Kidney (tissue), 14 donors: ENCODE results near the gene NACA2. TPM values are rescaled to one million over a fixed set of nuclear protein-coding genes. Genes with fewer than 3 reads are reported as not detected.
"Not testable (repeated sequence)": the region's sequence is repeated elsewhere in the genome, so short reads cannot be mapped to it uniquely, and the experiment has no call there.

Experiments used
- DNase-seq, 5 donors: peaks; one replicate each; pipeline ENCODE4 v3.0.0-alpha.2; 2013 to 2020
- FAIRE-seq: peaks from 2 replicates; lab custom pipeline; 2012; peaks lifted over from hg19 to GRCh38; lab: Jason Lieb, UNC
- H3K27ac ChIP-seq, 2 donors: one replicate each; pipeline ENCODE4 v1.7.0; 2013; ENCODE audit warnings: low read depth in 2 of 2, low read length in 2 of 2, inconsistent platforms in 1 of 2
- H3K27me3 ChIP-seq: one replicate; pipeline ENCODE4 v1.7.1; 2013; ENCODE audit warnings: low read length, inconsistent platforms; ENCODE audit not compliant: control insufficient read depth, insufficient read depth
- H3K36me3 ChIP-seq, 3 donors: one replicate each; pipeline versions ENCODE4 v1.7.0 to v1.7.1; 2013; ENCODE audit warnings: low read length in 3 of 3, control low read depth in 1 of 3, inconsistent platforms in 1 of 3; ENCODE audit not compliant: insufficient read depth in 3 of 3, control insufficient read depth in 2 of 3
- H3K4me1 ChIP-seq, 3 donors: one replicate each; pipeline versions ENCODE4 v1.7.0 to v1.7.1; 2013; ENCODE audit warnings: low read length in 3 of 3, inconsistent platforms in 1 of 3, low read depth in 1 of 3; ENCODE audit not compliant: control insufficient read depth in 2 of 3, insufficient read depth in 2 of 3
- H3K4me3 ChIP-seq, 3 donors: one replicate each; pipeline versions ENCODE4 v1.7.0 to v1.8.1; 2013; ENCODE audit warnings: low read length in 3 of 3, control low read depth in 1 of 3, inconsistent platforms in 1 of 3
- H3K9ac ChIP-seq, 3 donors: one replicate each; pipeline versions ENCODE4 v1.7.0 to v1.7.1; 2013; ENCODE audit warnings: low read length in 3 of 3, control low read depth in 1 of 3, inconsistent platforms in 1 of 3
- H3K9me3 ChIP-seq, 3 donors: one replicate each; pipeline versions ENCODE4 v1.7.0 to v1.7.1; 2013; ENCODE audit warnings: low read length in 3 of 3, control low read depth in 1 of 3, inconsistent platforms in 1 of 3; ENCODE audit not compliant: control insufficient read depth in 2 of 3, insufficient read depth in 1 of 3
- intact Hi-C: fragments of 100-400 bp; cut with DNase I; formaldehyde crosslinking; loops from one replicate; pipeline ENCODE4 v1.11.1; 2022
- polyA plus RNA-seq: library from polyadenylated mRNA; stranded (reverse); fragments of 350-450 nt; fragmentation: Illumina TruSeq; extraction: RNeasy Lipid Tissue Mini Kit (QIAGEN cat#74804); gene quantifications from one replicate; pipeline ENCODE4 v1.2.3, GENCODE V29; 2014; ENCODE audit warnings: low read depth, low replicate concordance; ENCODE audit not compliant: insufficient read depth
- total RNA-seq: library from RNA; stranded (reverse); fragmentation: NEBNext Ultra II Directional; extraction: Animal tissue kit (Norgen Biotek cat#: 25700); gene quantifications from one replicate; pipeline ENCODE4 v1.2.1, GENCODE V29; 2021
- TF ChIP-seq, protein P1 (sequence below): IDR thresholded peaks from 3 replicates; pipeline ENCODE4 v1.5.1; 2012; ENCODE audit warnings: mild to moderate bottlenecking, moderate library complexity, borderline replicate concordance; ENCODE audit not compliant: insufficient read depth; ENCODE audit errors: extremely low read depth
- donor health status: control.
- donor health status: control.
- donor health status: control.
- donor health status: control.
- donor health status: control.
- donor health status: DM: yes; HTN: yes; CAD: no.
- donor health status: Normal renal cell carcinoma (clear cell type).

Gene NACA2
- total and polyA plus RNA-seq, 2 donors from 2014 or later = not detected

GRCh38 chr17:61570118-61570517 is 20.9 kb downstream of the NACA2 start:
- Histone ChIP-seq H3K27me3 (no peaks in the 10 kb centered on the region), H3K9ac (no peak overlapping the region), H3K36me3 (no peaks in the 10 kb centered on the region), H3K4me3 (no peak overlapping the region), H3K4me1 (no peaks in the 10 kb centered on the region), H3K27ac (no peak overlapping the region), H3K9me3 (peaks cover 0 to 11% (median 0%) of the 10 kb centered on the region in 3 donors)
- intact Hi-C loops = no loop called here
- no peak for FAIRE-seq
- no peak for DNase-seq
- TF ChIP-seq, protein P1, sequence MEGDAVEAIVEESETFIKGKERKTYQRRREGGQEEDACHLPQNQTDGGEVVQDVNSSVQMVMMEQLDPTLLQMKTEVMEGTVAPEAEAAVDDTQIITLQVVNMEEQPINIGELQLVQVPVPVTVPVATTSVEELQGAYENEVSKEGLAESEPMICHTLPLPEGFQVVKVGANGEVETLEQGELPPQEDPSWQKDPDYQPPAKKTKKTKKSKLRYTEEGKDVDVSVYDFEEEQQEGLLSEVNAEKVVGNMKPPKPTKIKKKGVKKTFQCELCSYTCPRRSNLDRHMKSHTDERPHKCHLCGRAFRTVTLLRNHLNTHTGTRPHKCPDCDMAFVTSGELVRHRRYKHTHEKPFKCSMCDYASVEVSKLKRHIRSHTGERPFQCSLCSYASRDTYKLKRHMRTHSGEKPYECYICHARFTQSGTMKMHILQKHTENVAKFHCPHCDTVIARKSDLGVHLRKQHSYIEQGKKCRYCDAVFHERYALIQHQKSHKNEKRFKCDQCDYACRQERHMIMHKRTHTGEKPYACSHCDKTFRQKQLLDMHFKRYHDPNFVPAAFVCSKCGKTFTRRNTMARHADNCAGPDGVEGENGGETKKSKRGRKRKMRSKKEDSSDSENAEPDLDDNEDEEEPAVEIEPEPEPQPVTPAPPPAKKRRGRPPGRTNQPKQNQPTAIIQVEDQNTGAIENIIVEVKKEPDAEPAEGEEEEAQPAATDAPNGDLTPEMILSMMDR = no peak

DNA sequence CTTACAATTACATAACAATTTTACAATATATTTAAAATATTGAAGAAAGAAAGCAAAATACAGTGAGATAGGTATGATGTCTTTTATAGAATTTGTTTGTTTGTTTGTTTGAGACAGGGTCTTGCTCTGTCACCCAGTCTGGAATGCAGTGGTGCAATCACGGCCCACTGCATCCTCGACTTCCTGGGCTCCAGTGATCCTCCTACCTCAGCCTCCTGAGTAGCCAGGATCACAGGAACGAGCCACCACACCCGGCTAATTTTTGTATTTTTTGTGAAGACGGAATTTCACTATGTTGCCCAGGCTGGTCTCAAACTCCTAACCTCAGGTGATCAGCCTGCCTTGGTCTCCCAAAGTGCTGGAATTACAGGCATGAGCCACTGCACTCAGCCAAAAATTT is 21.5 kb downstream of the NACA2 start:
- H3K27ac ChIP-seq, H3K4me1 ChIP-seq, DNase-seq, H3K4me3 ChIP-seq, H3K36me3 ChIP-seq, FAIRE-seq, H3K9ac ChIP-seq, intact Hi-C loops, H3K27me3 ChIP-seq: not testable (repeated sequence)
- H3K9me3 ChIP-seq = peaks cover 0 to 11% (median 0%) of the 10 kb centered on the region in 3 donors

GRCh38 chr17:61568219-61569072 is 22.6 kb downstream of the NACA2 start:
- H3K9ac ChIP-seq = no peak overlapping the region
- FAIRE-seq (no peak), DNase-seq (no peak)
- H3K27ac ChIP-seq = no peak overlapping the region
- no peak overlapping the region for H3K4me3 ChIP-seq
- intact Hi-C loops = no loop called here
- peaks cover 0 to 11% (median 0%) of the 10 kb centered on the region in 3 donors for H3K9me3 ChIP-seq
- no peaks in the 10 kb centered on the region for H3K36me3 ChIP-seq
- TF ChIP-seq, protein P1 = no peak
- no peaks in the 10 kb centered on the region for H3K4me1 ChIP-seq
- H3K27me3 ChIP-seq = no peaks in the 10 kb centered on the region

DNA sequence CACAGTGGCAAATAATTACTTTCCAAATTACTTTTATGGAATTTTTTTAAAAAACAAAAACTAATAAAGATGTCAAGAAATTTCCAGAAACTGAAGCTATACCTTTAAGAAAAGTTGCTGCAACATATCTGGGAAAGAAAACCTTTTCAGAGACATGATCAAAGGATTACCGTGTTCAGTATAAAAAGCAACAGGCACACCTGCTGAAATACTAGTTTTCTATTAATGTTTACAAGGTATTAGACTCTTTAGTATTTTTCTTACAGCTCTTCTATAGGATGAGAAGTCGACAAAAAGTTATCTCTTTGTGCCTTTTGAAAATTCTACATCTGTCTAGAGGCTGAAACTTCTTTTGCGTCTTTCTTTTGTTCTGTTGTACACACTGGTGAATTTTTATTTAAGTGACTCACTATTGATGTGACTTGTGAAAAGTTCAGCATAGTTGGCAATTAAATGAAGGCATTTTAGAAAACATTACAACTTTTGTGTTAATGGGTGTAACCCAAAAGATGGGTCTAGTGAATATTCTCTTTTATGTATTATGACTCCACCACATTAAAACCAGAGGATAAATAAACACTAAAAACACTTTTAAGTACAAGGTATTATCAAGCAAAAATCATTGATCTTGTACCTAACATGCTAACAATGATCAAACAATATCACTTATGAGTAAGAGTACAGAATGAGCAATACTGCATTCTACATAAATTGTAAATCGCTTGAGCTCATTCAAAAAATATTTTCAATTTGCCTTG is 23.8 kb downstream of the NACA2 start:
- FAIRE-seq = no peak
- H3K27ac ChIP-seq = no peak overlapping the region
- no peaks in the 10 kb centered on the region for H3K4me1 ChIP-seq
- H3K9ac ChIP-seq = no peak overlapping the region
- intact Hi-C loops = no loop called here
- no peaks in the 10 kb centered on the region for H3K27me3 ChIP-seq
- TF ChIP-seq, protein P1 = no peak
- no peak for DNase-seq
- H3K36me3 ChIP-seq = no peaks in the 10 kb centered on the region
- H3K4me3 ChIP-seq = no peak overlapping the region
- peaks cover 0 to 11% (median 0%) of the 10 kb centered on the region in 3 donors for H3K9me3 ChIP-seq

GRCh38 chr17:61566448-61566847 is 24.6 kb downstream of the NACA2 start:
- not testable (repeated sequence) for FAIRE-seq

More at GRCh38 chr17:61566448-61566847, 24.6 kb downstream of the NACA2 start:
- H3K9ac ChIP-seq, H3K27me3 ChIP-seq, DNase-seq, H3K4me3 ChIP-seq, H3K4me1 ChIP-seq, intact Hi-C loops, H3K36me3 ChIP-seq, H3K27ac ChIP-seq: not testable (repeated sequence)
- H3K9me3 ChIP-seq = peaks cover 0 to 11% (median 0%) of the 10 kb centered on the region in 3 donors
